Mucosa of gallbladder (tissue), 1 donor: Measurements from ENCODE around the gene SRPRA. TPM values are rescaled to one million over a fixed set of nuclear protein-coding genes. Genes with fewer than 3 reads are reported as not detected.
A peak's percentile ranks its signal among the peaks of the same experiment; 100 is the strongest.
"Not testable (repeated sequence)": the region's sequence is repeated elsewhere in the genome, so short reads cannot be mapped to it uniquely, and the experiment has no call there.

ENCODE experiments used
- DNase-seq: peaks from one replicate; pipeline ENCODE4 v3.0.0-alpha.2; 2020; ENCODE audit warnings: low spot score
- total RNA-seq: library from RNA; stranded (reverse); gene quantifications from one replicate; pipeline ENCODE4 v1.2.1, GENCODE V29; 2021
- donor health status: DM: no; HTN: no; CAD: no.

Gene SRPRA
- total RNA-seq, 1 donor from 2014 or later, result 138 TPM

- peak; percentile 86 for DNase-seq
These were observed 16.1 kb upstream of the SRPRA start for GRCh38 chr11:126284829-126285228.

- DNase-seq, result peak; percentile 55
These were observed 14.3 kb upstream of the SRPRA start, which contains the start of gene TIRAP for GRCh38 chr11:126282736-126283591. Gene TIRAP, plus strand, starts transcription at chr11:126283093. Its CDS starts 7,802 bp downstream, at chr11:126290895.

- DNase-seq, result peak; percentile 31
These were observed 13.7 kb upstream of the SRPRA start for GRCh38 chr11:126282361-126282735.

GRCh38 chr11:126281666-126282175 lies 13.0 kb upstream of the SRPRA start:
- DNase-seq, result no peak

GRCh38 chr11:126281245-126281644 lies 12.6 kb upstream of the SRPRA start:
- no peak for DNase-seq

GRCh38 chr11:126280595-126280994 lies 11.9 kb upstream of the SRPRA start:
- DNase-seq, result no peak

GRCh38 chr11:126279191-126279590 lies 10.5 kb upstream of the SRPRA start:
- no peak for DNase-seq

- DNase-seq, result peak; percentile 42
These were observed 9.1 kb upstream of the SRPRA start for GRCh38 chr11:126277780-126278179.

GRCh38 chr11:126277322-126277721 lies 8.6 kb upstream of the SRPRA start:
- DNase-seq, result no peak

GRCh38 chr11:126268361-126268707 lies 361 bp downstream of the SRPRA start:
- DNase-seq, result no peak

- DNase-seq, result no peak
These were observed 1.0 kb downstream of the SRPRA start for GRCh38 chr11:126267650-126268049.

GRCh38 chr11:126265811-126266210 lies 2.9 kb downstream of the SRPRA start:
- DNase-seq, result no peak

- no peak for DNase-seq
These were observed 5.2 kb downstream of the SRPRA start for GRCh38 chr11:126263489-126263888.

GRCh38 chr11:126262216-126262615 lies 6.5 kb downstream of the SRPRA start:
- DNase-seq, result no peak

- DNase-seq, result no peak
These were observed 10.9 kb downstream of the SRPRA start for GRCh38 chr11:126257764-126258163.

GRCh38 chr11:126257144-126257543 lies 11.6 kb downstream of the SRPRA start:
- no peak for DNase-seq

- DNase-seq, result no peak
These were observed 12.5 kb downstream of the SRPRA start for GRCh38 chr11:126256216-126256615.

GRCh38 chr11:126255507-126255906 lies 13.2 kb downstream of the SRPRA start:
- DNase-seq, result not testable (repeated sequence)

GRCh38 chr11:126254819-126255218 lies 13.9 kb downstream of the SRPRA start:
- DNase-seq, result no peak

- no peak for DNase-seq
These were observed 15.4 kb downstream of the SRPRA start for GRCh38 chr11:126253265-126253664.

GRCh38 chr11:126246636-126247035 lies 22.1 kb downstream of the SRPRA start:
- no peak for DNase-seq

- DNase-seq, result no peak
These were observed 35.3 kb downstream of the SRPRA start for GRCh38 chr11:126233391-126233790.

GRCh38 chr11:126232683-126233082 lies 36.0 kb downstream of the SRPRA start:
- DNase-seq, result no peak
